Stomach (tissue), 4 donors: ENCODE measurements around the gene SEC22A.

Experiments used
- POLR2A ChIP-seq, 4 donors: fragments of 450-650 bp; IDR thresholded peaks; one replicate each; pipeline ENCODE4 v1.6.1; 2016; ENCODE audit warnings: antibody characterized with exemption in 4 of 4, control low read depth in 2 of 4, mild to moderate bottlenecking in 1 of 4, moderate library complexity in 1 of 4
- POLR2AphosphoS5 ChIP-seq, 3 donors: sonication (generic); formaldehyde crosslinking; IDR thresholded peaks; one replicate each; pipeline ENCODE4 v1.6.1; 2016; ENCODE audit warnings: antibody characterized with exemption in 3 of 3
- TF ChIP-seq, protein P1 (sequence below), 7 experiments: fragments of 450-650 bp in 4 of 7; fragments of 200-600 bp in 3 of 7; sonication (generic) in 3 of 7; IDR thresholded peaks; one replicate each; pipeline ENCODE4 v1.5.1; 2016 to 2019; ENCODE audit warnings: antibody characterized with exemption in 7 of 7, control low read depth in 2 of 7, mild to moderate bottlenecking in 1 of 7

GRCh38 chr3:123312331-123313265 is 110.9 kb downstream of the SEC22A start:
- TF ChIP-seq, protein P1, sequence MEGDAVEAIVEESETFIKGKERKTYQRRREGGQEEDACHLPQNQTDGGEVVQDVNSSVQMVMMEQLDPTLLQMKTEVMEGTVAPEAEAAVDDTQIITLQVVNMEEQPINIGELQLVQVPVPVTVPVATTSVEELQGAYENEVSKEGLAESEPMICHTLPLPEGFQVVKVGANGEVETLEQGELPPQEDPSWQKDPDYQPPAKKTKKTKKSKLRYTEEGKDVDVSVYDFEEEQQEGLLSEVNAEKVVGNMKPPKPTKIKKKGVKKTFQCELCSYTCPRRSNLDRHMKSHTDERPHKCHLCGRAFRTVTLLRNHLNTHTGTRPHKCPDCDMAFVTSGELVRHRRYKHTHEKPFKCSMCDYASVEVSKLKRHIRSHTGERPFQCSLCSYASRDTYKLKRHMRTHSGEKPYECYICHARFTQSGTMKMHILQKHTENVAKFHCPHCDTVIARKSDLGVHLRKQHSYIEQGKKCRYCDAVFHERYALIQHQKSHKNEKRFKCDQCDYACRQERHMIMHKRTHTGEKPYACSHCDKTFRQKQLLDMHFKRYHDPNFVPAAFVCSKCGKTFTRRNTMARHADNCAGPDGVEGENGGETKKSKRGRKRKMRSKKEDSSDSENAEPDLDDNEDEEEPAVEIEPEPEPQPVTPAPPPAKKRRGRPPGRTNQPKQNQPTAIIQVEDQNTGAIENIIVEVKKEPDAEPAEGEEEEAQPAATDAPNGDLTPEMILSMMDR (IDR thresholded peaks at IDR 0.05), result no peak
- TF ChIP-seq POLR2A (IDR thresholded peaks at IDR 0.05) (no peak), POLR2AphosphoS5 (IDR thresholded peaks at IDR 0.05) (peak in 2 of 3 donors; percentile 28 to 66)
